Large intestine (tissue), 12 donors: ENCODE measurements around the gene COG2. TPM values are rescaled to one million over a fixed set of nuclear protein-coding genes. Genes with fewer than 3 reads are reported as not detected.
"Not testable (repeated sequence)": the region's sequence is repeated elsewhere in the genome, so short reads cannot be mapped to it uniquely, and the experiment has no call there.

Source experiments
- DNase-seq, 2 donors: peaks; one replicate each; pipeline versions ENCODE4 v3.0.0 to v3.0.0-alpha.2; 2013
- H3K27ac ChIP-seq: one replicate; pipeline ENCODE4 v1.5.1; 2013; ENCODE audit warnings: low read length
- H3K27me3 ChIP-seq: 2 replicates; pipeline ENCODE4 v1.6.1; 2013; ENCODE audit warnings: low read length; ENCODE audit not compliant: control insufficient read depth, insufficient read depth
- H3K36me3 ChIP-seq: 2 replicates; pipeline ENCODE4 v1.6.1; 2013; ENCODE audit warnings: low read length; ENCODE audit not compliant: control insufficient read depth, insufficient read depth
- H3K4me1 ChIP-seq: one replicate; pipeline ENCODE4 v1.6.1; 2013; ENCODE audit warnings: low read length; ENCODE audit not compliant: control insufficient read depth, insufficient read depth
- H3K4me3 ChIP-seq: one replicate; pipeline ENCODE4 v1.5.1; 2013; ENCODE audit warnings: low read length
- H3K9me3 ChIP-seq: one replicate; pipeline ENCODE4 v1.6.1; 2013; ENCODE audit warnings: mild to moderate bottlenecking, low read depth, low read length, moderate library complexity; ENCODE audit not compliant: control insufficient read depth
- WGBS: methylation state at CpG from one replicate; pipeline ENCODE4 v1.1.5; 2013; ENCODE audit warnings: low lambda C conversion rate; ENCODE audit not compliant: insufficient coverage; 5-methylcytosine and 5-hydroxymethylcytosine counted together
- long read RNA-seq, 11 donors: transcript quantifications; one replicate each; lab custom pipeline, GENCODE V29; 2026
- polyA plus RNA-seq: library from polyadenylated mRNA; unstranded; fragments of 120-200 nt; gene quantifications from one replicate; pipeline ENCODE4 v1.2.1, GENCODE V29; 2013

Gene COG2, protein sequence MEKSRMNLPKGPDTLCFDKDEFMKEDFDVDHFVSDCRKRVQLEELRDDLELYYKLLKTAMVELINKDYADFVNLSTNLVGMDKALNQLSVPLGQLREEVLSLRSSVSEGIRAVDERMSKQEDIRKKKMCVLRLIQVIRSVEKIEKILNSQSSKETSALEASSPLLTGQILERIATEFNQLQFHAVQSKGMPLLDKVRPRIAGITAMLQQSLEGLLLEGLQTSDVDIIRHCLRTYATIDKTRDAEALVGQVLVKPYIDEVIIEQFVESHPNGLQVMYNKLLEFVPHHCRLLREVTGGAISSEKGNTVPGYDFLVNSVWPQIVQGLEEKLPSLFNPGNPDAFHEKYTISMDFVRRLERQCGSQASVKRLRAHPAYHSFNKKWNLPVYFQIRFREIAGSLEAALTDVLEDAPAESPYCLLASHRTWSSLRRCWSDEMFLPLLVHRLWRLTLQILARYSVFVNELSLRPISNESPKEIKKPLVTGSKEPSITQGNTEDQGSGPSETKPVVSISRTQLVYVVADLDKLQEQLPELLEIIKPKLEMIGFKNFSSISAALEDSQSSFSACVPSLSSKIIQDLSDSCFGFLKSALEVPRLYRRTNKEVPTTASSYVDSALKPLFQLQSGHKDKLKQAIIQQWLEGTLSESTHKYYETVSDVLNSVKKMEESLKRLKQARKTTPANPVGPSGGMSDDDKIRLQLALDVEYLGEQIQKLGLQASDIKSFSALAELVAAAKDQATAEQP
- 32.7 TPM for polyA plus RNA-seq
- long read RNA-seq, donor 1, transcript COG2-202 (18 exons, 2,921 nt), result major isoform, 7 of 8 reads
- long read RNA-seq, donor 1, partial matches to known transcripts, result 0 of 8 reads
- long read RNA-seq, donor 1, other reads (novel, unspliced or antisense), result 0 of 8 reads
- long read RNA-seq, donor 2, partial matches to known transcripts, result 0 of 3 reads
- long read RNA-seq, donor 2, other reads (novel, unspliced or antisense), result 0 of 3 reads
- long read RNA-seq, donor 3, result 0 reads
- long read RNA-seq, donor 4, partial matches to known transcripts, result 0 of 1 reads
- long read RNA-seq, donor 4, other reads (novel, unspliced or antisense), result 0 of 1 reads
- long read RNA-seq, donor 5, partial matches to known transcripts, result 0 of 4 reads
- long read RNA-seq, donor 5, other reads (novel, unspliced or antisense), result 0 of 4 reads
- long read RNA-seq, donor 6, transcript COG2-202 (18 exons, 2,921 nt), result major isoform, 7 of 15 reads
- long read RNA-seq, donor 6, partial matches to known transcripts, result 7 of 15 reads
- long read RNA-seq, donor 6, other reads (novel, unspliced or antisense), result 0 of 15 reads
- long read RNA-seq, donor 7, partial matches to known transcripts, result 0 of 4 reads
- long read RNA-seq, donor 7, other reads (novel, unspliced or antisense), result 0 of 4 reads
- long read RNA-seq, donor 8, partial matches to known transcripts, result 6 of 12 reads
- long read RNA-seq, donor 8, other reads (novel, unspliced or antisense), result 0 of 12 reads
- long read RNA-seq, donor 9, transcript COG2-202 (18 exons, 2,921 nt), result major isoform, 8 of 8 reads
- long read RNA-seq, donor 9, partial matches to known transcripts, result 0 of 8 reads
- long read RNA-seq, donor 9, other reads (novel, unspliced or antisense), result 0 of 8 reads
- long read RNA-seq, donor 10, transcript COG2-202 (18 exons, 2,921 nt), result major isoform, 7 of 161 reads
- long read RNA-seq, donor 10, partial matches to known transcripts, result 68 of 161 reads
- long read RNA-seq, donor 10, other reads (novel, unspliced or antisense), result 86 of 161 reads
- long read RNA-seq, donor 11, partial matches to known transcripts, result 0 of 2 reads
- long read RNA-seq, donor 11, other reads (novel, unspliced or antisense), result 0 of 2 reads

DNA sequence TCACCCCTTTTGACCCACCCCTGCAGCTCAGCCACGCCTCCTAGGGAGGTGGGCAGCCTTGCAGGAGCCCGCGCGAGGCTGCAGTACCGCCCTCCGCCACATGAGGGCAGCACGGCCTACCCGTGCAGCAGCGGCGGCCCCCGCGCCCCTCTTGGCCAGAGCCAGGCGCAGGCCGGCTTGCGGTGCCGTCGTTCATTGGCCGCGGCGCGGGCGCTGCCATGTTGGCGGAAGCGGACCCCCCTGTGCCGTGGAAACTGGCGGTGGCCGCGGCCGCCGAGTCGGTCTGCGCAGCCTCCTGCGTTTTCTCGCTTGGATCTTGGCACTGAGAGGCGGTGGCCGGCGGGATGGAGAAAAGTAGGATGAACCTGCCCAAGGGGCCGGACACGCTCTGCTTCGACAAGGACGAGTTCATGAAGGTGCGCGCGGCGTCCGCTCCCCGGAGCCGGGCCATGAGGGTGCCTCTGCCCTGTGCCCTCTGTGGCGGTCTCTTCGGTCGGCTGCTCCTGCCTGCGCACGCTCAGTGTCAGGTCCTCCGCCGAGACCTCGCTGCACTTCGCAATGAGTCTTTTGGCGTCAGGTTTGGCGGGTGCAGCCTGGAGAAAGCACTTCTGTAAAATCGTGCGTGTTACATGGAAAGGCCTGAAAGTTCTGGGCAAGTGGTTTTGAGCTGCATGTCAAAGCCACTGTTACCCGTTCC lies at the start of gene COG2:
COG2 (plus strand) TSS at position 219 of the 697 bp plus-strand sequence; CDS start at position 345, 126 bp downstream.
- Histone ChIP-seq H3K9me3 (no peaks in the 10 kb centered on the region), H3K27ac (peak within 1 kb of the TSS; percentile 82), H3K36me3 (peaks cover 9% of the 10 kb centered on the region), H3K4me1 (peaks cover 9% of the 10 kb centered on the region), H3K4me3 (peak within 1 kb of the TSS; percentile 68), H3K27me3 (no peaks in the 10 kb centered on the region)
- no CpG with 5 or more reads among the region's 62 CpGs for WGBS
- peak; percentile 94 to 97 for DNase-seq

DNA sequence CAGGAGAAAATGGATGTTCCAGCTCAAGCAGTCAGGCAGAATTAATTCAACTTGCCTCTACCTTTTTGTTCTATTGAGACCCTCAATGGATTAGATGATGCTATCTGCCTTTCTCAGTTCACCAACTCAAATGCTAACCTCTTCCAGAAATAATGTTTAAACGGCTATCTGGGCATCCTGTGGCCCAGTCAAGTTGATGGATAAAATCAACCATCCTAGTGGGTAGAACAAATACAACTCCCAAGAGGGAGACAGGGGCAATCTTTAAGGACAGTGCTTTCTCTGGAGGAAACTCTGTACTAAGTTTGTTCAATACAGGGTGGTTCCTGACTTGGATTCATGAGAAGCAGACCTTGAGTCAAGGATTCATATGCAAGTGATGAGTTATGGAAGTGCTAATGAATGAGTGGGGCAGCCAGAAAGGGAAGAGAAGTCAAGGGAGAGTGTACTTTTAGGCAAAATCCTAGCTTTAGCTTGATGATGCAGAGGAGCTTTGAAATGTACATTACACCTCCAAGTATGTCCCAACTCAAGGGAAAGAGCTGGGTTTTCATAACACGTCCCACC lies 49.4 kb upstream of the COG2 start:
- Histone ChIP-seq H3K36me3 (no peaks in the 10 kb centered on the region), H3K4me1 (no peaks in the 10 kb centered on the region), H3K27me3 (no peaks in the 10 kb centered on the region), H3K4me3 (no peak overlapping the region), H3K9me3 (no peaks in the 10 kb centered on the region), H3K27ac (no peak overlapping the region)
- WGBS, result no CpG with 5 or more reads among the region's 2 CpGs
- DNase-seq, result no peak

DNA sequence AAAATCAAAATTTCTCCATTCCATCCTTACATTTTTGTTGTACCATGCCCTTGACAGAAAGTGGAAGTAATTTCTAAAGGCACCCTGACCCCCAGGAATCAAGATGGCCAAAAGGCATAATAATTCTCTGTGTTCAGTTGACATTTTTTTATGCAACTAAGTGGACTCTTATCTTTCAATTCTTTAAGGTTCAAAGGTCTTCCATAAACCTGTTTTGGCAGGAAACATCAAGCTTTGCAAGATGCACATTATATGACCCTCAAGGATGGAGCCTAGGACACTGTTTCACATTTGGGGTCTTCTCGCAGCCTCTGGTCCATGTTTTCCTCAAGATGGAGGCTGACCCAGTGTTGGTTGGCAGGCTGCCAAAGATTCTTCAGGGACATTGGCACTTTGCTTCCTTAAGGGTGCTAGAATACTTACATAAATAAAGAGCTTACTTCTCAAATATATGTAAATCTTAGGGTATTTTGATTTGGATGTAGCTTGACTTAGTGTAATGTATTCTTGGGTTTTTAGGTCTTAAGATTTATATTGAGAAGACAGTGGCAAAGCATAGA lies 48.0 kb upstream of the COG2 start:
- no CpG with 5 or more reads among the region's 1 CpG for WGBS
- Histone ChIP-seq H3K9me3 (no peaks in the 10 kb centered on the region), H3K27me3 (no peaks in the 10 kb centered on the region), H3K4me3 (no peak overlapping the region), H3K27ac (no peak overlapping the region), H3K36me3 (no peaks in the 10 kb centered on the region), H3K4me1 (no peaks in the 10 kb centered on the region)
- DNase-seq, result peak in 1 of 2 donors; percentile 63

DNA sequence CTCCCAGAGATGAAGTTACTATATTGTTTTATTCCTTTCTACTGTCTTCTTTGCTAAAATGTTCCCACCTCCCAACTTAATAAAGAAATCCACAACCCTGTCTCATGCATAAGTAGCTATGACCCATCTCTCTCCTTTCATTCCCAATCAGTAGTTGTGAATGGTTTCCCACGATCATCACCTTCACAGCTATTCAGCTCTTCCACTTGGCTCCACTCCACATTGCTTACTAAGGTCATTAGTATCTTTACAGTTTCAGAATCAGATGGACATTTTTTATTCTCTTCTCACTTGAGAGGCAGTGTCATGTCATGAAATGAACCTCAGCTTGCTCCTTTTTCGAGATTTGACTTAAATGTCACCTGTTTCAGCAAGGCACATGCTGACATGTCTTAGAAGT lies 47.1 kb upstream of the COG2 start:
- DNase-seq, result no peak
- no peaks in the 10 kb centered on the region for H3K9me3 ChIP-seq
- no peaks in the 10 kb centered on the region for H3K27me3 ChIP-seq
- H3K36me3 ChIP-seq, result no peaks in the 10 kb centered on the region
- no peak overlapping the region for H3K27ac ChIP-seq
- peaks cover 1% of the 10 kb centered on the region for H3K4me1 ChIP-seq
- no CpG with 5 or more reads among the region's 2 CpGs for WGBS
- H3K4me3 ChIP-seq, result no peak overlapping the region

DNA sequence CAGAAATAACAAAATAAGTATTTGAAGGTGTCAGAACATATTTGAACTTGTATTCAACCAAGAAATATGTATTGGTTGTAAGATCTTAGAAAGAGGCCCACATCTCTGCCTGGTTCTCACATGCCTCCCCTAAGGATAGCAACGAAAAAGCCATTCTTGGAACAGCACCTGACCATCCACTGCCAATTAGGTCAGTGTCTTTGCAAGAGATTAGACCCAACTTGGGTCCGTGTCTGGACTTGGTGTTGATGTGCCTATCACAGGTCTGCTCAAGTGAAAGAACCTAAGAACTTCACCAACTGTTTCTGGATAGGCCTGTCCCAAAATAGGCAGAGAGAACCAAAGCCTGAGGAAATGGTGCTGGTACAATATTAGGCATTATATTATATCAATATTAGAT lies 46.0 kb upstream of the COG2 start:
- Histone ChIP-seq H3K4me3 (no peak overlapping the region), H3K36me3 (no peaks in the 10 kb centered on the region), H3K27ac (no peak overlapping the region), H3K4me1 (peaks cover 4% of the 10 kb centered on the region), H3K9me3 (no peaks in the 10 kb centered on the region), H3K27me3 (no peaks in the 10 kb centered on the region)
- no CpG with 5 or more reads among the region's 2 CpGs for WGBS
- no peak for DNase-seq

DNA sequence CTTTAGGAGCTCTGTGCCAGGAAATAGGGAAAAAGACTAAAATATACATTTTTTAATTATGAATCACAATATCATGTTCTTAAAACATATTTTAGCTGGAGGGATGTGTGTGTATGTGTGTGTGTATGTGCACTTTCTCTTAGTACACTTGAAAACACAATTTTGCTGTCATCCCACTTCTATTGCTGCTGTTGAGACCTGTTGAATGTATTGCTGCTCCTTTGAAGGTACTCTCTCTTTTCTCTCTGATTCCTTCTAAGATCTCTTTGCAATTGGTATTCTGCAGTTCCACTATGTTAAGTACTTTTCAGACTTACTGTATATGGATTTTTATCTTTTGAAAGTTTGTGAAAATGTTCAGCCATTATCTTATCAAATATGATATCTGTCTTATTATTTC lies 43.5 kb upstream of the COG2 start:
- no peak for DNase-seq
- Histone ChIP-seq H3K9me3 (no peaks in the 10 kb centered on the region), H3K27me3 (no peaks in the 10 kb centered on the region), H3K36me3 (no peaks in the 10 kb centered on the region), H3K4me1 (peaks cover 4% of the 10 kb centered on the region), H3K4me3 (no peak overlapping the region), H3K27ac (no peak overlapping the region)

DNA sequence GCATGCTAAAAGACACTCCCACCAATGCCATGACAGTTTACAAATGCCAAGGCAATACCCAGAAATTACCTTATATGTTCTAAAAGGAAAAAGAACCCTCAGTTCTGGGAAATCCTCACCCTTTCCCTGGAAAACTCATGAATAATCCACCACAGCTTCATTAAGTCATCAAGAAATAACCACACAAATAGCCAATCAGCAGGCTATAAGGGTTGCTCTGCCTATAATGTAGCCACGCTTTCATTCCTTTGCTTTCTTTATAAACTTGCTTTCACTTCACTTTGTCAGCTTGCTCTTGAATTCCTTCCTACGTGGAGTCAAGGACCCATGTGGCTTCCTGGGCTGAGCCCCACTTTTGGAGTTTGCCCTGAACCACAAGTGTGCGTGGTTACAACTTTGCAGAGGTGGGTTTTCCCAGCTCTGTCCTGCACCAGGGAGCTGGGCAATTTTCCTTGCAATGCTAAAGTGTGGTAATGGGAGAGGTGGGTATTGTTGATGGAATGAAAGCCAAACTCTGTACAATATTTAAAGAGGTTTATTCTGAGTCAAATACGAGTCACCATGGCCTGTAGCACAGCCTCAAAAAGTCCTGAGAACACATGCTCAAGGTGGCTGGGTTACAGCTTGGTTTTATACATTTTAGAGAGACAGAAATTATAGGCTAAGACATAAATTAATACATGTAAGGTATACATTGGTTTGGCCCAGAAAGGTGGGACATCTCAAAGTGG lies 42.2 kb upstream of the COG2 start:
- Histone ChIP-seq H3K4me1 (peaks cover 4% of the 10 kb centered on the region), H3K27me3 (no peaks in the 10 kb centered on the region), H3K36me3 (no peaks in the 10 kb centered on the region), H3K27ac (peak overlapping the region; percentile 11), H3K4me3 (no peak overlapping the region), H3K9me3 (no peaks in the 10 kb centered on the region)
- DNase-seq, result peak in 1 of 2 donors; percentile 22
- WGBS, result 83% methylated on average over 1 of the region's 4 CpGs

DNA sequence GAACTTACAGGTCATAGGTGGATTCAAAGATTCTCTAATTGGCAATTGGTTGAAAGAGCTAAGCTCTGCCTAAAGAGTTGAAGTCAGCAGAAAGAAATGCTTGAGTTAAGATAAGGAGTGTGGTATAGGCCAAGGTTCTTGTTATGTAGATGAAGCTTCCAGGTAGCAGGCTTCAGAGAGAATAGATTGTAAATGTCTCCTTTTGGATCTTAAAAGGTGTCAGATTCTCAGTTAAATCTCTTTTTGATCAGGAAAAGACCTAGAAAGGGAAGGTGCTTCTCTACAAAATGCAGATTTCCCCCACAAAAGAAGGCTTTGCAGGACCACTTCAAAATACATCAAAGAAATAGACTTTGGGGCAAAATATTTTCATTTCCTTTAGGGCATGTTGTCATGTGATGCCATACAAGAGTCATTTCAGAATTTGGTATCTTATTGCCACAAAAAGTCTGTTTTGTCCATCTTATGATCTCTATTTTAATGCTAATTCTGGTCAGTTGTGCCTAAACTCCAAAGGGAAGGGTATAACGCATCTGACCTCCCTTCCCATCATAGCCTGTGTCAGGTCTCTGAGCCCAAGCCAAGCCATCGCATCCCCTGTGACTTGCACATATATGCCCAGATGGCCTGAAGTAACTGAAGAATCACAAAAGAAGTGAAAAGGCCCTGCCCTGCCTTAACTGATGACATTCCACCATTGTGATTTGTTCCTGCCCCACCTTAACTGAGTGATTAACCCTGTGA lies 41.5 kb upstream of the COG2 start:
- no CpG with 5 or more reads among the region's 2 CpGs for WGBS
- H3K4me1 ChIP-seq, H3K36me3 ChIP-seq, H3K4me3 ChIP-seq, H3K9me3 ChIP-seq, H3K27me3 ChIP-seq: not testable (repeated sequence)
- peak in 1 of 2 donors; percentile 36 for DNase-seq
- H3K27ac ChIP-seq, result peak overlapping the region; percentile 58
